Kidney capillary endothelial cell (primary cell): ENCODE results near the gene ERICH6.
A peak's percentile ranks its signal among the peaks of the same experiment; 100 is the strongest.

Experiments
- DNase-seq: peaks from one replicate; pipeline ENCODE4 v3.0.0-alpha.2; 2018; ENCODE audit warnings: low spot score

Gene ERICH6

DNA sequence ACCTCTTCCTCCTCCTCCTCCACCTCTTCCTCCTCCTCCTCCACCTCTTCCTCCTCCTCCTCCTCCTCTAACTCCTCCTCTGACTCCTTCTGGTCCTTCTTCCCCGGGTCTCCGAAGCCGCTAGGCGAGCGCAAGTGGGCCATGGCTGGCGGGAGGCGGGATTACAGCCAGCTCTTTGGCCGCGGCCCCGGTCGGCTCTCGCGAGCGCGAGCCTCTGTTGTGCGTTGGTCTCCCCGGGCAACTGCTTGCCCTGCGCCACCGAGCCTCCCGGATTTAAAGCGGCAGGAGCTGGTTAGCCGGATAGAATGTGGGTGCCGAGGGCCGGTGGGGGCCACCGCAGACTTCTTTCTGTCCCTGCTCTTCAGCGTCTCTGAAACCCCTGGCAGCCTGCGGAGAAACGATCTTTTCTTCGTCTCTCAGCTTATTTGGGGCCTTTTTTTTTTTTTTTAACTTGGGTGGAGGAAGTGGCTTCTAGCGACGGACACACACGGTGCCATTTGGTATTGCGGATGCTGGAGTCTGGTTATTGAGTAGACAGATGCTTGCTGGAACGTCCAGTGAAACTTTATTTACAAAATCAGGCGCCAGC lies at the start of gene ERICH6:
ERICH6 (minus strand) TSS at position 165 of the 589 bp plus-strand sequence; CDS start at position 143, 22 bp downstream.
- DNase-seq = peak; percentile 90

DNA sequence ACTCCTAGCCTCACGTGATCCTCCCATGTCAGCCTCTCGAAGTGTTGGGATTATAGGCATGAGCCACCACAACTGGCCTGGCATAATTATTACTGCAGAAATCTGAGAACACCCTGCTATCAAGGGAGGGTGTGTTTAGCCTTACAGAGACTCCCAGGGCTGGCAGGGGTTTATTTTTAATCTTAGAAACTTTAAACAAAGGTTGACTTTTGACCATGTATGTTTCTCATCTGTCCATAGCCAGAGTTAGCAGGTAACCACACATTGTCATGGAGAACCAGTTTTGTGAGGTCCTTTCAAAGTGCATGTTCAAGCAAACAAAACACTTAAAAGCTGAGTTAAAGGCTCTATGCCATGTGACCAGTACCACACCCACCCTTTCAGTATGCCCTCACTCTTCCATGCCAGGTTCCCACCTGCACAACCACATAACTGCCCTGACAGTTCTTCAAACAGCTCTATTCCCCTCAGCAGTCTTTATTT lies 48.1 kb upstream of the ERICH6 start:
- DNase-seq = no peak

DNA sequence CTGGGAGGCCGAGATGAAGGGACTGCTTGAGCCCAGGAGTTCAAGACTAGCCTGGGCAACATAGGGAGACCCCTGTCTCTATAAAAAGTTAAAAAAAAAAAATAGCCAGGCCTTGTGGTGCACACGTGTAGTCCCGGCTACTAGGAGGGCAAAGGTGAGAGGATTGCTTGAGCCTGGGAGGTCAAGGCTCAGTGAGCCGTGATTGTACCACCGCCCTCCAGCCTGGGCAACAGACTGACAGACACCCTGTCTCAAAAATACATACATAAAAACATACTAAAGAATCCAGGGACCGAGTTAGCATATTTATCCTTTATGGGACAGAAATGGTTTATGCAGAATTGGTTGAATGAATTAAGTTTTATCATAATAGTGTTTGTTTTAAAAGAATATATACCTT lies 45.5 kb upstream of the ERICH6 start:
- no peak for DNase-seq

DNA sequence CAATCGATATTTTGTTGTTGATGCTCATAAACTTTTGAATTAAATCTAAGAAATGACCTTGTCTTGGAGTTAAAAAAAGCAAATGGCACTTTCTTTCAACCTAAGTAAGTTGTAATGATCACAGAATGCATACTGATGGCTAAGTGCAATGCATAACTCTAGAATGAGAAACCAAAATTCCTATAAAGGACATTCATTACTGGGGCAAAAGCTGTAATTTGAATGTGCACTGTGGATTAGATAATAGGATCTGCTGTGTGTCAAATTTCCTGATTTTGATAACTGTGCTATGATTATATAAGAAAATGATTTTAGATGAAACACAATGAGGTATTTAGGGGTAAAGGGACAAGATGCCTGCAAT lies 44.9 kb upstream of the ERICH6 start:
- DNase-seq = no peak

DNA sequence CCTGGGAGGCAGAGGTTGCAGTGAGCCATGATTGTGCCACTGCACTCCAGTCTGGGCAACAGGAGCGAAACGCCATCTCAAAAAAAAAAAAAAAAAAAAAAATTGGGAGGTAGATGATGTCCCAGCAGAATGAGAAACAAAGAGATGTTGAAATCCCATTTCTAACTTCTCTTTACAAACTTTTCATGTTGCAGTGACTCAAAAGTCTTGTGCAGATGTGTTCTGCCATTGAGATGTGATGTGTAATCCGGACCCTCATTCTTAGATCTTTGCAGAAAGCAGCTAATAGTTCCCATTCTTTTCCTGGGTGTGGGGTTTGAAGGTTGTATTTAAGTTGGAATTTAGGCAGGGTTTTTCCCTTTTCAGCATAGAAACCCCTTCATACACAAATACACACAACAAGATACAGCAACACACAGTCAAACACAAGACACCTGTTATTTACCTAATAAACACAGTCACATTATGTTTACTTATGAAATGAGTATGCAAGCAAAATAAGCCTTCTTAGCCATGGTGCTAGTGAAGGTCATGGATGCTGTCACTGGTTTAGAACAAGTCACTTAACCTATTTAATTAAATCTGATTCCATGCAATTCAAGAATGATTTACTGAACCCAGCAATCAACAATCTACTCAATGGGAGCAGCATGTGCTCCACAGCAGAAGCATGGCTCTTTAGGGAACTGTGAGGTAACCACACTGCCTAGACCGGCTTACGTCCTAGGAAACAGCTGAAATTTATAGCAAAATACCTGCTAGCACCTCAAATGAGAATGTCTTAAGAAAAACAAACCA lies 44.4 kb upstream of the ERICH6 start:
- DNase-seq = no peak

DNA sequence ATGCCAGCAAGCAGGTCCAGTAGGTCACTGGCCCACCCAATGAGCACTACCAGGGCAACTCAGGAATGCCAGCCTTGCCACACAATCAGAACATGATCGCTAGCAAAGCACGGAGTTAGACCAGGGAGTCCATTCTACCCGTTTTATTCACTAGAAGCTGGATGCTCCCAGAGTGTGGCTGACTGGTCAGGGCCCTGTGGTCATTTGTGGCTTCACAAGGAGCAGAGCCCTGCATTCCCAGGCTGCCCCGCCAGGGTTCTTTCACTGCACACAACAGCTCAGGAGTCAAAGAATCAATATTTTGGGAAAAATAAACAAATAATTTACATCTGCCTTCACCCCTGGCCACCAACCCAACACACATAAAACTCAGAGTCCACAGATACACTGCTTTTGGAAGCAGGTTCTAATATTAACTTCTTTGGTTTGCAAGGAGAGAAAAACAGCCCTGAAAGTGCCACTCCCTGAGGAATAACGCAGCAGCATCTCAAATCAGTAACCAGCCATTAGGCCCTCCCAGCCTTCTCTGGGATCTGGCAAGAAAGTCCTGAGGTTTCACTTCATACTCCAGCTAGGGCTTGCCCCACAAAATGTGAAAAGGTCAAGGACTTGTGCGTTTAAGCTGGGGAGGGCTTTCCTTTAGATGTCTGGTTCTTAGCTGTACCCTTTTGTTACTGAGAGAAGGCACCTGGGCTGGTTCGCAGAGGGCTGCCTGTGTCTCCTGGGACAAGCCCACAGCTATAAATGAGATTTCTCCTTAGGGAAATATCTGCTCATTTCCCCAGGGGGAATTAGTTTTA lies 43.3 kb upstream of the ERICH6 start:
- no peak for DNase-seq

DNA sequence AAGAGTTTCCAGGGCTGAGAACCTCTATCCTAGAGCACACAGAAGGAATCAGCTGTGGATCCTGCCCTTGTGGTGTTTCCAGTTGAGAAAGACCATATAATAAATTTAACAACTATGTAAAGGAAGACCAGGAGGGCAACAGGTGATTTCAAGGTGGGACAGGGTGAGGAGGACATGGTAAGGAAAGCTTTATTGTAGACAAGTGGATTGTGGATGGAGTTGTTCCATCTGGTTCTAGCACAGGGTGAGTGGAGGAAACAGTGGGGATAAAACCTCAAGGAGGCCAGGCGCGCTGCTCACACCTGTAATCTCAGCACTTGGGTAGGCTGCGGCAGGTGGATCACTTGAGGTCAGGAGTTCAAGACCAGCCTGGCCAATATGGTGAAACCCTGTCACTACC lies 42.1 kb upstream of the ERICH6 start:
- no peak for DNase-seq

DNA sequence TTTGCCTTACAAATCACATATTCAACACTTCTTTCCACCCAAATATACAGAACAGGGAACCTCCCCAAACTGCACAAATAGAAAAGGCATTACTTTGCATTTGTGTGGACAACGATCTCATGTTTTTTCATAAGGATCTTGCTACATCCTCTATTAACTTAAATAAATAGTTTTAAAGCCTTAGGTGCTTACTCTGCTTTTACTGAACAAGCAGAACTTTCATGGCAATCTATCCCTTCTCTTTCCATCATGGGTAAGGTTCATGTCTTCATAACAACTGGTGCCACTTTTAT lies 41.1 kb upstream of the ERICH6 start:
- no peak for DNase-seq

DNA sequence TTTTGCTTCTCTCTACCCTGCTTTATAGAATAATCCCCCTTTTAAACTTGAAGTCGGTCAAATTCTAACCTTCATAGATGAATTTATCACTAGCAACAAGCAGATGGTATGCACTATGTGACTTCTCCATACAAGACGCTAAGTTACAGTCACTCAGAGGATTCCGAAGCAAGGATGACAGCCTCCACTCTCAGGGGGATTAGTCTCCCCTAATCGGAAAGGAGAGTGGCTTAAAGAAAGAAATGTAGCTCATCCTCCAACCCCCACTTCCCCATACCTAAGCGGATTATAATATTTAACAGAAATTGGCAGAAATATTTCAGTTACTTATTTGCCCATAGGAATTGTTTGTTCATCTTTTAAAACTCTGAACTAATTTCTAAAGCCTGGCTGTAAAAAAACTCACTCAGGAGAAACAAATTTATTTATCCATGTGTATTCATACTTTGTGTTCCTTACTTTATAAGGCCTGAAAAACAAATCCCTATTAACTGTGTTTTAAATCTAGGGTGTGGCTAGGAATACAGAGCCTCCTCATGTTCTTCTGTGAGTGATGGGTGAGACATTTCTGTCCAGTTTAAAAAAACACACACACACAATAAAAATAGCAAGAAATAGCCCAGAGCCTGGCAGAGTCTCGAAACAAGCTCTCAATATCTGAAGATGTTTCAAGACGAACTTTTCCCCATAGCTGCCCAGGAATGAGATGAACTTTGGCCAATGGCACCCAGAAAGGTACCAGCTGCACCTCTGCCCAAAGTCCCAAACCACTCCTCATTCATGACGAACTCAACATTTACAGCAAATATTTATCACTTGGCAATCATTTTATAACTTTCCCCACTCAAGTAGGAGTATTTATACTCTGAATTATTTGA lies 40.6 kb upstream of the ERICH6 start:
- no peak for DNase-seq

DNA sequence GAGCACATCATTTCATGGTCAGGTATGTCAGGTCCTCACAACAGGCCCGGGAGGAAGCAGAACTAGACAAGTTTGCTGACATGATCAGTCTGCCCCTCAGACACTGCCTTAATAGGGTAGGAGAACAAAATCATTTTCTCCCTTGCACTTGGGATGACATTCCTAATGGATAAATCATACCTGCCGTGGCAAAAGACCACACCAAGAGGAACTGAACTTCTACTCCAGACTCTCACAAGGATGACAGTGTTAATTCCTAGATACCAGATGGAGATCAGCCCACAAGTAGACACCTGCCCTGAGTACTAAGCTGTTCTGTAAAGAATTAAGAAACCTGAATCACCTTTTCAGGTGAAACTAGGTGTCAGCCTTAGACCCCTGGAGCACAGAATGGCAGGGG lies 39.8 kb upstream of the ERICH6 start:
- DNase-seq = no peak

DNA sequence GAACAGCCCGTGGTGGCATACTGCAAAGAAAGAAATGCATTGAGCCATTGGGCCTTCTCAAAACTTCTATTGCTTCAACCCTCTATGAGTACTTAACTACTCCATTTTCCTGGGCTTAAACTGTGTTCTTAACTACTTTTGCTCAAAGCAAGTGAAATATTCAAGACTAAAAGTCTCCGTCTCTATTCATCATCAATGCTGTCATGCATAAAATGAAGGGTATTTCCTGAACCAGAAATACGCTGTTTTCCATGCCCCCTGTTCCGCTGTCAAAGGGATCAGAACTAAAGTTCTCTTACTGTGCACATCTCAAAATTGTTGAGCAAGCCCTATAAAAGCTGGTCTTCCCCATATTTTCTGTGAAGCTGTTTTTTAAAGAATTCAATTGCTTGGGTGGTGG lies 39.0 kb upstream of the ERICH6 start:
- DNase-seq = no peak

DNA sequence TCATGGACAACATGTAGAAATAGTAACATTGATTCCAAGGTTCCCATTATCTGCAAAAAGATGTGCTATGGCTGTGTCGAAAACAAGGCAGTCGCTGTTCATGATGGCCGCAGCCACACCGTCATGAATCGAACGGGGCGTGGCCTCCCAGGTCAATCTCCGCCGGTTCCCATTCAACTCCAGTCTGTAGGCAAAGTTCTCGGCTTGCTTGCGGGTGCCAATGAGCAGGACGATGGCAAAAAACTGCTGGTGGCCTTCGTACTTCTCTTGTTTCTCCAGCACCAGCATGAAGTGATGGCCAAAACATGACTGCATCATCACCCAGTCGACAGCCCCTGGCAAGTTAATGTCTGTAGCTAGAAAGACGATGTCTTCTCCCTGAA lies 38.4 kb upstream of the ERICH6 start:
- DNase-seq = no peak

DNA sequence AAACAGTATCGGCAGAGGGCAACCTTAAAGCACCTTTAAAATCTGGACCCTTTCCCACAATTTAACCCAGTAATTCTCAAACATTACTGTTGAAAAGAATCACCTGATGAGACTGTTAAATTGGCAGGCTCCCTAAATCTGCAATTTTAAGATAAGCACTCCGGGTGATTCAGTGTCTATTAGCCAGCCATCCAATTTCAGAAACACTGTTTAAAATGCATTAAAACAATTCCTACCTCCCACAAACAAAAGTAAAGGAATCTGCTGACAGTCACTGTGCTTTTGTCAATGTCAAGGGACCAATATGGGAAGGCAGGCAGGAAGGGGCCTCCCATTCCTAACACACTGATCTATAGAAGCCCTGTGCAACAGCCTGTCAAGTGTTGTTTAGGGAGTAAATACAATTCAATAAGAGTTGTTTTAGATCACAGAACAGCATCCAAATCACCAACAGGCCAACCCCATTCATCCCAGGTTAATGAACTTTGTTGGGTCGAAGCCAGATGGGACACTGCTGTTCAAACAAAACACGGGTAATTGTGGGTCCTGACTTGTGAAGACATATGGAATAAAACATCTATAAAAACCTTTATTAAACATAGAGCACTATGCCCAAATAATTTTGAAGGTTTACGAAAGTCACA lies 37.9 kb upstream of the ERICH6 start:
- no peak for DNase-seq

DNA sequence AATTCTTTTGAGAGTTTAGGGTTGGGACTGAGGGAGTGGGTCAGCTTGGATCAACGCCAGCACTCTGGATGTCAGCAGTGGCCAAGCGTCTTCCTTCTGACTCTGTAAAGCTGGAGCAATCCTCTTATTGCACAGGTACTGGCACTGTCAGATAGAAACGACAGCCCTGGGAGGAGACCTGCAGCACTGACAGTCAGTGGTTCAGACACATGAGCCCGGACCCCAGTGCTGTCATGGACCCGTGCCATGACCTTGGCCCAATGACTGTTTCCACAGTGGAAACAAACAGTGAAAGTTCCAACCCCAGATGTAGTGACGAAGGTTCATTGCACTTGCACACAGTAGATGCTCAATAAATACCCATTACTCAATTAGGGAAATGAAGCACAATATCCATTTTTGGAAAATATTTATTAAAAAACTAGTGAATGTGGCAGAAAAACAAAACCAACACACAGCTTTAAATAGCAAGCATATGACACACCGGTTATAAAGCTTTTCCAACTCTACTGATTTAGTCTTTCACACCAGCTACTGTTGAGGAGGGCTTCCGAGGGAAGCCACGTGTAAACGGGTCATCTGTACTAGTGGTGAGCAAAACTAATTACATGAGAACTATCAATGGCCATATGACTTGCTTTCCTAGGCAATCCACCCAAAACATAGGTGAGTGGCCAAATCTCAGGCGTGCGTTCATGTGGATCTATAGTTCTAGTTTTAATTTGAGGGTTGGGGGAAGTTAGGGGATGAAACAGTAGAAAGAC lies 37.2 kb upstream of the ERICH6 start:
- DNase-seq = no peak

DNA sequence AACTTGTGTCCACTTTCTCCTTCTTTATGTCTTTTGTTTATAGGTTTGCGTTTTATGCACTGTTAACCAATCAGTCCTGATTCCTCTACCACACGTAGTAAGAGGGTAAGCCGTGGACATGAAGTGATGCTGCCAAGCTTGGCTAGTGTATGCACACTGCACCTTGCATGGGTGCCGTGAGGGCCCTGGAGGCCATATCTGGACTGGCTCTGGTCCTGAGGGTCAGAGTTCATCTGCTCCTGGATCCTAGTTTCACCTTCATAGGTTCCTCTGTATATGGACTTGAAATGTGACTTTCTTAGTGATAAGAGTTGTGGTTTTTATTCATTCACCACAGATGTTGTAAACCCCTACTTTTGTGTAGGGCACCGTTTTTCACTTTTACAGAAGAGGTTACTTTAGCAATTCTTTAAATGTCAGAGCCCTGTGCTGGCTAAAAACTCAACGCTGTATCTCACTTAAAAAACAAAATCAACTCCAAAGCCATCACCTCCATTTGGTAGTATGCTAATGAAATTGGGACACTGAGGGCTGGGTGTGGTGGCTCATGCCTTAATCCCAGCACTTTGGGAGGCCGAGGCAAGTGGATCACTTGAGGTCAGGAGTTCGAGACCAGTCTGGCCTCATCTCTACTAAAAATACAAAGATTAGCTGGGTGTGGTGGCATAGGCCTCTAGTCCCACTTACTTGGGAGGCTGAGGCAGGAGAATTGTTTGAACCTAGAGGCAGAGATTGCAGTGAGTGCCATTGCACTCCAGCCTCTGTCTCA lies 36.3 kb upstream of the ERICH6 start:
- DNase-seq = no peak

DNA sequence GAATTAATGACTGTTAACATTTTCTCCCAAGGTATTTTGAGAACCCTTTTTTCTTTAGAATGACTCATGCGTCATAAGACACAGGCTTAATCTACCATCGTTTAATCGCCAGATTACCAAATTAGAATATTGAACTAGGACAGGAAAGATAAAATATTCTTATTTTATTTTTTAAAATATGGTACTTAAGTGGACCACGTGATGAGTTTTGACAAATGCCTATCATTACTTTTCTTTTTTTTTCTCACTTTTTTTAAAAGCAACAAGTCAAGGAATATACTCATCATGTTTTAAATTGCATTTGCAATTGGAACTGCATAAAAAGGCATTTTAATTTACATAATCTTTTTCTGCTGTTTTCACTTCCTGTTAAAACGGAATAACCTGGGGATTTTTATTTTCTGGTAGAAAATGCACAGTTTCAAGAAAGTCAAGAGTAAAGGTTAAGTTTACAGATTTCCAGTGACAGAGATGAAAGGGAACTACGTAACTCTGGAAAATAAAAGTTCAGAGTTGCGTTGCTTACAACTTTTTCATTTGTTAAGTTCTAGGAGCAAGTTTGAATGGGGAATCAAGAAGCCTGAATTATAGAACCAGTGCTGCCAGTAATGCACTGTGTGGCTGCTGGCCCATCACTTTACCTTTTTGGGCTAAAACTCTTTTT lies 35.6 kb upstream of the ERICH6 start:
- DNase-seq = no peak

DNA sequence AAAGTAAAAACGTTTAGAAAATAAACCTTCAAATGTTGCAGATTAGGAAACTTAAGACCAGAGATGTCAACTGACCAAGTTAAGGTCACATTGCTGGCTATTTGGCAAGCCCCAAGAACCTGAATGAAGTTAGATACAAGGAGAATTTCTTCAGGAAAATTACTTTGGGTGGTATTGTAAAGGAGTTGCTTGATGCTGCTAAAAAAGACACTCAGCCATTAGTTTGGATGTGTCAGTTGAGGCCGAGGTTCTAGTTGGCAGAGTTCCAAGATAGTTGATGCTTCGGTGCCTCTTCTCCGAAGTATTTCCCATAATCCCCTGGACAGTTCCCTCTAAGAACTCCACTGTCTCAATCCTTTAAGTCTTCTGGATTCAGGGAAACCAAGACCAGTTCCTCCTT lies 35.0 kb upstream of the ERICH6 start:
- DNase-seq = no peak

DNA sequence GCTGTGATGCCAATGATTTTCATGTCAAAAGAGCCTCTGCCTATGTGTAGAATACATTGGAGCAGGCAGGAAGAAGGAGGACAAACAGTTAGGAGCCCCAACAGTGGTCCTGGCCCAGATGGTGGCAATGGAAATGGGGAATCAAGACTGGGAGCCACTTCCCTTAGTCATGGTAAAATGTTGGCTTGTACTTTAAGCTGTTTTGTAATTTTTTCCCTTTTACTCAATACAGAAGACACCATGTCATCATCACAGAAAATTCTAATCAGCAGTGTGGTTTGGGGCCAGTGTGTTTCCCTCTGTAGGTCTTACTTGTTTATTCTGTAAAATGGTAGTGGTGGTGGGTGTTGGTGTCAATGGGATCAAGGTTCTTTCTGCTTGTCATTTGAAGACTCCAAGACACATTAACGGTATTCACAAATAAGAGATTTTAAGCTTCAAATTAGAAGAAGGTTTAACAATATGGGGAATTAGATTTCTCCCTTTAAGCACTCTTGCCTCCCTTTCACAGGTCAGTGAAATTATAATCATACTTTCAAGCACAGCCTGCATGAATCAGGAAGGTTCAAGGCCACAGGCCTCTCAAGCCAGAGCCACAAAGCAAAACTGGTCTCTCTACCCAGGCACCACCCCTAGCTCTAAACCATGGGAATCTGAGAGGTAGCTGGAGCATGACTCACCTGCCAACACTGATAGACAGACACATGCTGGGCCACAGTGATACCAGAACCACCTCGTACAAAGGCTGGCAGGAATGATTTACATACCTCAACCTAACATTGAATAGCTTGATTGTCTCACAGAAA lies 34.4 kb upstream of the ERICH6 start:
- DNase-seq = no peak
